ENCODE measurements around the gene EIPR1.

The EIPR1 gene

GRCh38 chr2:3305431-3305830 lies 72.2 kb downstream of the EIPR1 start:
- Mint-ChIP-seq H3K27ac (no peak overlapping the region), H3K4me3 (no peak overlapping the region)
- CTCF ChIA-PET = no interaction called here

GRCh38 chr2:3303583-3304406 lies 73.8 kb downstream of the EIPR1 start:
- no peak overlapping the region for H3K27ac Mint-ChIP-seq
- peaks cover 7% of the 10 kb centered on the region for H3K4me1 Mint-ChIP-seq
- no peaks in the 10 kb centered on the region for H3K27me3 Mint-ChIP-seq
- peaks cover 2% of the 10 kb centered on the region for H3K36me3 Mint-ChIP-seq
- no peaks in the 10 kb centered on the region for H3K9me3 Mint-ChIP-seq
- CTCF ChIA-PET = no interaction called here
- H3K4me3 Mint-ChIP-seq = no peak overlapping the region
- peak; percentile 78 for DNase-seq

More at GRCh38 chr2:3305431-3305830, 72.2 kb downstream of the EIPR1 start:
- Mint-ChIP-seq H3K9me3 (no peaks in the 10 kb centered on the region), H3K36me3 (peaks cover 2% of the 10 kb centered on the region), H3K4me1 (peaks cover 7% of the 10 kb centered on the region), H3K27me3 (no peaks in the 10 kb centered on the region)
- no peak for DNase-seq

GRCh38 chr2:3302751-3303582 lies 74.7 kb downstream of the EIPR1 start:
- Mint-ChIP-seq H3K27ac (no peak overlapping the region), H3K4me1 (peaks cover 7% of the 10 kb centered on the region), H3K36me3 (peaks cover 2% of the 10 kb centered on the region), H3K27me3 (no peaks in the 10 kb centered on the region), H3K9me3 (no peaks in the 10 kb centered on the region), H3K4me3 (no peak overlapping the region)
- CTCF ChIA-PET = no interaction called here
- no peak for DNase-seq

- Mint-ChIP-seq H3K4me1 (peaks cover 7% of the 10 kb centered on the region), H3K9me3 (no peaks in the 10 kb centered on the region), H3K27me3 (no peaks in the 10 kb centered on the region), H3K4me3 (no peak overlapping the region), H3K27ac (no peak overlapping the region), H3K36me3 (peaks cover 2% of the 10 kb centered on the region)
- no peak for DNase-seq
- CTCF ChIA-PET = no interaction called here
Observed at GRCh38 chr2:3302421-3302750, 75.2 kb downstream of the EIPR1 start.

GRCh38 chr2:3301001-3301400 lies 76.6 kb downstream of the EIPR1 start:
- Mint-ChIP-seq H3K4me1 (peaks cover 7% of the 10 kb centered on the region), H3K27ac (no peak overlapping the region), H3K36me3 (peaks cover 2% of the 10 kb centered on the region), H3K27me3 (no peaks in the 10 kb centered on the region), H3K4me3 (no peak overlapping the region), H3K9me3 (no peaks in the 10 kb centered on the region)
- no peak for DNase-seq
- CTCF ChIA-PET = no interaction called here

- Mint-ChIP-seq H3K4me1 (peaks cover 7% of the 10 kb centered on the region), H3K27ac (no peak overlapping the region), H3K9me3 (no peaks in the 10 kb centered on the region)
Observed at GRCh38 chr2:3300224-3300995, 77.2 kb downstream of the EIPR1 start.

GRCh38 chr2:3299703-3300102 lies 77.9 kb downstream of the EIPR1 start:
- H3K4me1 Mint-ChIP-seq = peaks cover 7% of the 10 kb centered on the region
- CTCF ChIA-PET = no interaction called here
- H3K36me3 Mint-ChIP-seq = peaks cover 2% of the 10 kb centered on the region
- no peak overlapping the region for H3K4me3 Mint-ChIP-seq
- no peak for DNase-seq
- H3K27me3 Mint-ChIP-seq = no peaks in the 10 kb centered on the region
- no peak overlapping the region for H3K27ac Mint-ChIP-seq
- no peaks in the 10 kb centered on the region for H3K9me3 Mint-ChIP-seq

More at GRCh38 chr2:3300224-3300995, 77.2 kb downstream of the EIPR1 start:
- DNase-seq = no peak
- no peak overlapping the region for H3K4me3 Mint-ChIP-seq
- peaks cover 2% of the 10 kb centered on the region for H3K36me3 Mint-ChIP-seq
- no peaks in the 10 kb centered on the region for H3K27me3 Mint-ChIP-seq
- CTCF ChIA-PET = no interaction called here

GRCh38 chr2:3299130-3299529 lies 78.5 kb downstream of the EIPR1 start:
- Mint-ChIP-seq H3K4me1 (peaks cover 7% of the 10 kb centered on the region), H3K4me3 (no peak overlapping the region), H3K27me3 (no peaks in the 10 kb centered on the region), H3K36me3 (peaks cover 2% of the 10 kb centered on the region), H3K9me3 (no peaks in the 10 kb centered on the region), H3K27ac (no peak overlapping the region)
- CTCF ChIA-PET = no interaction called here
- DNase-seq = no peak

GRCh38 chr2:3298191-3298590 lies 79.4 kb downstream of the EIPR1 start:
- CTCF ChIA-PET = interaction anchor here (0.7 kb wide), 1 partner anchor 115 kb away, joined by 3 read pairs; no protein-coding TSS in a partner anchor
- Mint-ChIP-seq H3K4me3 (no peak overlapping the region), H3K4me1 (no peaks in the 10 kb centered on the region), H3K9me3 (no peaks in the 10 kb centered on the region), H3K36me3 (peaks cover 2% of the 10 kb centered on the region), H3K27me3 (no peaks in the 10 kb centered on the region), H3K27ac (no peak overlapping the region)
- no peak for DNase-seq

GRCh38 chr2:3297523-3297922 lies 80.1 kb downstream of the EIPR1 start:
- H3K27me3 Mint-ChIP-seq = no peaks in the 10 kb centered on the region
- H3K27ac Mint-ChIP-seq = no peak overlapping the region

GRCh38 chr2:3296182-3296972 lies 81.2 kb downstream of the EIPR1 start:
- H3K27me3 Mint-ChIP-seq = no peaks in the 10 kb centered on the region
- DNase-seq = no peak
- H3K27ac Mint-ChIP-seq = no peak overlapping the region
- CTCF ChIA-PET = no interaction called here
- no peak overlapping the region for H3K4me3 Mint-ChIP-seq
- H3K36me3 Mint-ChIP-seq = peaks cover 7% of the 10 kb centered on the region
- no peaks in the 10 kb centered on the region for H3K4me1 Mint-ChIP-seq
- peaks cover 1% of the 10 kb centered on the region for H3K9me3 Mint-ChIP-seq

More at GRCh38 chr2:3297523-3297922, 80.1 kb downstream of the EIPR1 start:
- Mint-ChIP-seq H3K4me1 (no peaks in the 10 kb centered on the region), H3K4me3 (no peak overlapping the region), H3K36me3 (no peaks in the 10 kb centered on the region), H3K9me3 (no peaks in the 10 kb centered on the region)
- CTCF ChIA-PET = no interaction called here
- no peak for DNase-seq

- Mint-ChIP-seq H3K27me3 (no peaks in the 10 kb centered on the region), H3K4me3 (no peak overlapping the region), H3K36me3 (peaks cover 13% of the 10 kb centered on the region), H3K9me3 (peaks cover 9% of the 10 kb centered on the region), H3K27ac (no peak overlapping the region), H3K4me1 (no peaks in the 10 kb centered on the region)
- no peak for DNase-seq
- CTCF ChIA-PET = no interaction called here
Observed at GRCh38 chr2:3294493-3294892, 83.1 kb downstream of the EIPR1 start.

GRCh38 chr2:3294069-3294468 lies 83.5 kb downstream of the EIPR1 start:
- Mint-ChIP-seq H3K27ac (no peak overlapping the region), H3K27me3 (no peaks in the 10 kb centered on the region), H3K9me3 (peaks cover 10% of the 10 kb centered on the region), H3K36me3 (peaks cover 13% of the 10 kb centered on the region), H3K4me3 (no peak overlapping the region), H3K4me1 (no peaks in the 10 kb centered on the region)
- no peak for DNase-seq
- CTCF ChIA-PET = no interaction called here

GRCh38 chr2:3293221-3293620 lies 84.4 kb downstream of the EIPR1 start:
- CTCF ChIA-PET = no interaction called here
- Mint-ChIP-seq H3K36me3 (peaks cover 13% of the 10 kb centered on the region), H3K27ac (no peak overlapping the region), H3K27me3 (no peaks in the 10 kb centered on the region), H3K4me3 (no peak overlapping the region), H3K4me1 (no peaks in the 10 kb centered on the region), H3K9me3 (peaks cover 12% of the 10 kb centered on the region)
- DNase-seq = no peak

All from activated naive CD4-positive, alpha-beta T cell treated with anti-CD3 and anti-CD28 coated beads, Interleukin-2, amount 10 ng/mL, durations not matched to agents 7 days and 5 days (primary cell).